GM18951 (cell line): ENCODE measurements around the gene CCDC73.
"Not testable (repeated sequence)": the region's sequence is repeated elsewhere in the genome, so short reads cannot be mapped to it uniquely, and the experiment has no call there.

Experiments used
- POLR2A ChIP-seq: IDR thresholded peaks from 4 replicates; pipeline ENCODE4 v1.6.1; 2011; ENCODE audit warnings: mild to moderate bottlenecking; ENCODE audit not compliant: insufficient read length, insufficient read depth; ENCODE audit errors: extremely low read depth
- in situ Hi-C: fragments of 300-500 bp; cut with MboI; formaldehyde crosslinking; loops from one replicate; pipeline ENCODE4 v1.12.0; 2022; ENCODE audit warnings: low sequenced_read_pairs, mixed read lengths, inconsistent platforms; ENCODE audit not compliant: unreplicated experiment

CCDC73 gene

DNA sequence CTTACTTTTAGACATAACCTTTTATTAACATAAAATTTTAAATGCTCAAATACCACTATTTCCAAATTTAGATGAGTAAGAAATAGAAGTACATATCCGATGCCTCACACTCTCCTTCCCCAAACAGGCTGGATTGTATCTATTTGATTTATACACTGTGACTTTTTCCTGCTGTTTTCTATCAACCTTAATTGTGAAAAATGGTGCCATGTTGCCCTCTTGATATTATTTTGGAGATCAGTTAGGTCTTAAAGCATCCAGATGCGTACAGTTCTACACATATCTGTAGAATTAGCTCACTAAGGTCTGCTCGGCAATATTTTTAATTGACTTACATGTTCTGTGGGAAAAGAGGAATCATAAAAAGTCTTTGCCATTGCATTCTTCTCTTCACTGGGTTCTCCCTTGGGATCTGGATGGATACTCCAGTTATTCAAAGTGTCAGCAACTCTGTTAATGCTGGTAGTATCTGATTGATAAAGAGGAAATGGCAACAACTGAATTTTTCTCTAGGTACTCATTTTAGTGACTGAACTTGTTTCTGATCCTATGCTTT, 183.6 kb downstream of the CCDC73 start:
- in situ Hi-C loops: no loop called here
- TF ChIP-seq POLR2A: no peak

DNA sequence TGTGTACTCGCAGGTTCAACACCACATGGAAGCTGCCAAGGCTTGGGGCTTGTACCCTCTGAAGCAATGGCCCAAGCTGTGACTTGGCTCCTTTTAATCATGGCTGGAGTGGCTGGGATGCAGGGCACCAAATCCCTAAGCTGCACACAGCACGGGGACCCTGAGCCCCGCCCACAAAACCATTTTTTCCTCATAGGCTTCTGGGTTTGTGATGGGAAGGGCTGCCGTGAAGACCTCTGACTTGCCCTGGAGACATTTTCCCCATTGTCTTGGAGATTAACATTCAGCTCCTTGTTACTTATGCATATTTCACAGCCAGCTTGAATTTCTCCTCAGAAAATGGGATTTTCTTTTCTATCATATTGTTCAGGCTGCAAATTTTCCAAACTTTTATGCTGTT, 185.6 kb downstream of the CCDC73 start:
- in situ Hi-C loops: not testable (repeated sequence)

DNA sequence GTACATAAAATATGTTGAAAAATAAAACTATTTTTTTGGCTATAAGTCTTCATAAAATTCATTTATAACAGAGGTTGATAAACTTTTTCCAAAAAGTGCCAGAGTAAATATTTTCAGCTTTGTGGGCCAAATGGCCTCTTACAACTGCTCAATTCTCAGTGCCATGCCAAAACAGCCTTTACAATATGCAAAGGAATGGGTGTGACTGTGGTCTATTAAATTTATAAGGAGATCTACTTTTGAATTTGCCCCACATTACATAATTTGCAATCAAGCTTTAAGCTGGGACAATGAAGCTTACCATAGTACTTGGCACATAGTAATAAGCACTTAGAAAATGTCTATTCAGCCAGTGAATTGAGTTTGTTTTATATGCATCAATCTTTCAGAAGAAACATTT, 188.2 kb downstream of the CCDC73 start:
- in situ Hi-C loops: no loop called here
- TF ChIP-seq POLR2A: no peak

DNA sequence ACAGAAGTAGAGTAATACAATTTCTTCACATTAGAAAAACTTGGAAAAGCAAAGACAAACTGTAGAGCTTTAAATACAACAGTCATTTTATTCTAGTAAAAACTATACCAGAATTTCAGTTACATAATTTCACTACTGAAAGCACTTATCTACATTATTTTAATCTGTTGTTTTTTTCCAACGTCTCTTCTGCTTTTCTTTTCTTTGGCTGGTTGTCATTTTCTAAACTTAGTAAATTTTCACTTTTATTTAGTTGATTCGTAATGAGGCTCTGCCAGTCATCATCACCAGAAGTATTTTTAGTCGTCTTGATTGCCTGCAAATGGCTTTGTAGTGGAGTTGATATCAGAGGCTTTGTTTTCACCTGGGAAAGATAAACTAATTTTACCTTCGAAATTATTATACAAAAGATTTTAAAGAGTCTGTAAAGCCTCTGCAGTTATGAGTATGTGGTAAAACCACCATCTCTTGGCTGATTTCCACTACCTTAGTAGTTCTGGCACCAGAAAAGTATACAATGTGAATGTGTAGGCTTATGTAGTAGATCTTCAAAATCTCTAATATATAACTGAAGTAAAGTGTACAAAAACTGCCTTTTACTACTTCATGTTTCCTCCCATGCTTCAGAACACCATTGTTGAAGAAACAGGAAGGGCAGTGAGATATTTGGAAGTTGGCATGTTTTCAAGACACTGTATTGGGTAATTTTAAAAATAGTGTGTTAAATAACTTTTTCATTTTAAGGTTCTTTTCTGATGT, 191.6 kb downstream of the CCDC73 start:
- TF ChIP-seq POLR2A: no peak
- in situ Hi-C loops: no loop called here

DNA sequence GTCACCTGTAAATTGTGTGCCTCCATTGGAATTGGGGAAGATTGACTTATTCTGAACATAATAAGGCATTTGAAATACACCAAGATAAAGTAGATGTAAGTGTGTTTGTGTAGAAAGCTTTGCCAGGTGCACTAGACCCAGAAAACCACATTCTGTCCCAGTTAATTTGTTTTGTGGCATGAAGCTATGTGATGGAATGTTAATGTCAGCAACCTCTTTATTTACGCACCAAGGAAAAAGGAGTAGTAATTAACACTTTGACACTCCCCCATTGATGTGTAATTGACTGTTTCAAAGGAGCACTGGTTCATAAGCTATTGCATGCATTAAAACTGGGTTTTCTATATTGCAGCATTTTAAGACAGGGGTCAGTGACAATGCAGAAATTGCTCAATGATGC, 196.5 kb downstream of the CCDC73 start:
- no peak for TF ChIP-seq POLR2A
- in situ Hi-C loops: no loop called here

DNA sequence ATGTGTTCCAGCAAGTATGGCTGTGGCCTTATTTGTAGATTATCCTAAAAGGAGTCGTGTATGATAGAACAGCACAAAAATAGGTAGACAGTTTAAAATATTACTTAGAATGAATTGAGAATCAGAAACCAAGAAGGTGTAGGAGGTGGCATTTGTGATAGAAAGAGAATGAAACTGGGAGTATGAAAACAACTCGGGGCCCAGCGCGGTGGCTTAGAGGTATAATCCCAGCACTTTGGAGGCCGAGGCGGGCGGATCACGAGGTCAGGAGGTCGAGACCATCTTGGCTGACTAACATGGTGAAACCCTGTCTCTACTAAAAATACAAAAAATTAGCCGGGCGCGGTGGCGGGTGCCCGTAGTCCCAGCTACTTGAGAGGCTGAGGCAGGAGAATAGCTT, 198.3 kb downstream of the CCDC73 start:
- in situ Hi-C loops: not testable (repeated sequence)

DNA sequence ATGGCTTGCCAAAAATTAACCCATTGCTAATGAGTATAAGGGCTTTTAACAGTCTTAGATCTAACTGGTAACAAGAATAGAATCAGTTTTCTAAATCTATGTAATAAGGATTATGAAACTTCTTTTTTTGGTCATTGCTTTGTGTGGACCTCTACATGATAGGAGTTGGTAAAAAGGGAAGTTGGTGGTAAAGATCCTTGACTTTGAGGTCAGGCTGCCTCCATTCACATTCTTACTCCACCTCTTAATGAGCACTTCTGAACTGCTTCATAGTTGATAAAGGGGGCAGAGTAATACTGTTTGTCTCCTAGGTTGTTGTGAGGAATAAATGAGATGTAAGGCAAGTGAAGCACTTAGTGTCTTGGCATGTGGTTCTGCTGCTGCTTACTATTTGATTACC, 200.2 kb downstream of the CCDC73 start:
- in situ Hi-C loops: no loop called here
- TF ChIP-seq POLR2A: no peak

DNA sequence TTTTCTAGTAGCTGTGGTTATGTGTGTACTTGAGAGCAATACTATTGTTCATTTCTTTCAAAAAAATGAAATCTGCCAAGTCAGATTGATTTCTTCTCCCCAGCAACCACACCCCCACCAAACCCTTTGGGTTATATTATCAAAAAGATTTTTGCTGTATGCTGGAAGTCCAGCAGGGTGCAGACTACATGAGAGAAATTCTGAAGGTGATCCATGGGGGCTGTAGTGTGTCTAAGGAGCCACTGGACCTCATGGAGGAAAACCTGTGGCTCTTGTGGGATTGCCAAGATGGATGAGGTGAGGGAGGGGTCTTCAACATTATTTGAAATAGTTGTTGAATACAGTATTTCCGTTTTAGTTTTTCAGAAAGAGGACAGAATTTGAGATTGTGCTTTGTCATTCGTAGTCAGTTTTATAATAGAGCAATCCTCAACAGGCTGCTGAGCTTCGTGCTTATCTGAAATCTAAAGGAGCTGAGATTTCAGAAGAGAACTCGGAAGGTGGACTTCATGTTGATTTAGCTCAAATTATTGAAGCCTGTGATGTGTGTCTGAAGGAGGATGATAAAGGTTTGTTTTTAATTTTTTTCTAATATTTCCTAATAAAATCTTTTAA, 207.8 kb downstream of the CCDC73 start:
- no peak for TF ChIP-seq POLR2A
- in situ Hi-C loops: no loop called here

DNA sequence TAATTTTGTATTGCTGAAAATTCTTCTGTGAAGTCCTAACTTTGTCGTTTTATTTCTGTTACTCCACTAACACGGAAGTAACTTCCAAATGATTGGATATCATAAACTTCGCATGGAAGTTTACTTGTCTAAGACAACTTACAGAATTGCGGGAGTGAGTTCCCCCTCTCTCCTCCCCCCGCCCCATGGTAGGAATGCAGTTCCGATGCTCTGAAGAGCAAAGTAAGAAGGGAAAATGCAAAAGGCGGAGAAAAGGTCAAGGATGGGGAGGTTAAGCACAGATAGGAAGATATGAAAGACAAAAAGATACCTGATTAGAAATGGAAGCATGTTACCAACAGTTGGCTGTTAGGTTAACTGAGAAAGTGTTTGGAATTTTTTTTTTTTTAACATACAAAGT, 209.5 kb downstream of the CCDC73 start:
- no peak for TF ChIP-seq POLR2A
- in situ Hi-C loops: no loop called here

DNA sequence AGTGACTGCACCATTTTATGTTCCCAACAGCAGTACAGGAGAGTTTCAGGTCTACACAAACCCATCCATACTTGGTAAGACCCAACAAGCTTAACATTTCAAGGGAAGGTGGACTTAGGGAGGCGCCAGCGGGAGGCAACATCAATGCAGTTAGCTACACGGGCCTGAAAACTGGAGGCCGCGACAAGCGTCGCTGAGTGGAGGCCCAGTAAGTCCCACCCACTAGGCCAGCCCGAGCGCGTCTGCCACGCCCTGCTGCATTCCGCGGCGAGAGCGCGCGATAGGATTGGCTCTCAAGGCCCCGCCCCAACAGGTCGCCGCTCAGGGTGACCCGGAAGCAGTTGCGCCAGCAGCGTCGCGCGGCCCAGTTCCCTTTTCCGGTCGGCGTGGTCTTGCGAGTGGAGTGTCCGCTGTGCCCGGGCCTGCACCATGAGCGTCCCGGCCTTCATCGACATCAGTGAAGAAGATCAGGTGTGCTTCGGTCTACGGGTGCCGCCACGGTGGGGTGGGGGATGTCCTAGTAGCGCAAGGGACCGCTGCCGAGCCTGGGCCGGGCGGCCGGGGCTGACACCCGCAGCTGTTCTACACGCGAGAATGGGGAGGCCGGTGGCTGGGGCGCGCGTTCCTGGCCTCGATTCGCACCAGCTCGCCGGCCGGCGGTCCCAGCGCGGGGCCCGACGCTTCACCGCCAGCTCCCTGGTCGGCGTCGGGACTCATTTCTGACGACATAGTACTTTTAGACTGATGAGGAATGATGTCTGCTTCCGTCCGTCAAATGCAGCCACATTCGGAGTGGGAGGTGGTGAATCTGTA, 210.8 kb downstream of the CCDC73 start, which contains the start of gene EIF3M:
TSS of gene EIF3M (plus strand) at position 373 of the 813 bp plus-strand sequence. CDS start at position 430, 57 bp downstream.
- in situ Hi-C loops: no loop called here
- TF ChIP-seq POLR2A: peak; percentile 88

DNA sequence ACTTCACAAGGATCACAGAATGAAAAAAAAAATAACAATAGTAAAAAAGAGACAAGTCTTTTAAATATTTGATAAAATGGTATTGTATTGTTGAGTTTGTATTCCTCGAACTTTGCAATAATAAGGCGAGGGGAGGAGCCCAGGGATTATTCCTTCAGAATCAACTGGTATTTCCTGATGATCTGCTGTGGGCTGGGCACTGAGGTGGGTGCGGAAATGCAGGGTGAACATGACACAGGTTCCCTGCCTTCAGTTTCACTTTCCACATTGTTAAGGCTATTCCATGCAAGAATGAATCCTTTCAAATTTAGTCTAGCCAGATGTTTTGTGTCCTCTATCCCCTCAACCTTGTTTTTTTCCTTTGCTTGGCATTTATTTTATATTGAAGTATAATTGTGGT, 212.9 kb downstream of the CCDC73 start:
- no peak for TF ChIP-seq POLR2A
- in situ Hi-C loops: no loop called here

DNA sequence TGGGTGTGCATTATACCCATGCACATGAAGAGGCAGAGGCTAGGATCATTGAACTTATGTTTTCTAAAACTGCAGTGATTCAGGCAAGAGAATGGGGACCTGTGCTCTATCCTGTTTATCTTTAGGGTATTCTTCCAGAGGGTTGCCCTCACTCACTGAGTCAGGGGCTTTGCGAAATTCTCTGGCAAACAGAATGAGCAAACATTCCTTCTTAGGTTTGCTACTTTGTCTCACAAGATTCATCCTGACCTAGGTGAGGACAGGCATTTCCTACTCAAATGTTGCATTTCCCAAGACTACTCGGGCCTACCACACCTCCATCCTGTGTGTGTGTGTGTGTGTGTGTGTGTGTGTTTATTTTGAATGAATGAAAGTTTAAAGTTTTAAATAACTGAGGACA, 213.5 kb downstream of the CCDC73 start:
- TF ChIP-seq POLR2A: no peak
- in situ Hi-C loops: no loop called here

DNA sequence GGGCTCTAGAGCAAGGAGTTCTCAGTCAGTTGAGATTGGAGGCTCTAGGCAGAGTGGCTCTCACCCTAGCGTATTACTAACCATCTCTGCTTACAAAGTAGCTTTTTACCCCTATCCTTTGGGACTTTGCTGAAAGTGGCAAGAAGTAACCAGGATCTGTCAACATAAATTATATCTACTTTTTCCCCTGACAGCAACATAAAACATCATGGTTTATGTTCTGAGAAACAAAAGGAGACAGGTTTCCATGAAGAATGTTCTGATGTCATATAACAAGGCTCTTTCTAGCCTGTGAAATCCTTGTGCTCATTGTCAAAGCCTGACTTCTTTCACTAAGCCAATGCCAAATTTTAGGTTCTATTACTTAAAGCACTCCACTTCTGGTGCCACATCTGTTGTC, 218.0 kb downstream of the CCDC73 start:
- in situ Hi-C loops: no loop called here
- TF ChIP-seq POLR2A: no peak
